CD4-positive, alpha-beta T cell treated with Interleukin-6 at 100 ng/mL for 8 hours (primary cell): ENCODE results near the gene MAN2A1.

Source experiments
- DNase-seq: peaks from one replicate; pipeline ENCODE4 v3.0.0-alpha.2; 2020; ENCODE audit warnings: mixed read lengths, low spot score

Gene MAN2A1

GRCh38 chr5:109910874-109911273, 221.1 kb downstream of the MAN2A1 start:
- no peak for DNase-seq

GRCh38 chr5:109911731-109912130, 222.0 kb downstream of the MAN2A1 start:
- no peak for DNase-seq

- DNase-seq = no peak
Measured at GRCh38 chr5:109914906-109915305, 225.2 kb downstream of the MAN2A1 start.

- DNase-seq = no peak
Measured at GRCh38 chr5:109916481-109917153, 226.9 kb downstream of the MAN2A1 start.
